OCI-LY1 (cell line): Measurements from ENCODE around the gene POLR1E.

Experiments used
- H2AFZ ChIP-seq: fragments of 200-600 bp; sonication (generic), shearing (Covaris generic); 2 replicates; pipeline ENCODE4 v1.6.0; 2014; ENCODE audit warnings: antibody characterized with exemption, mild to moderate bottlenecking, low read length
- H3F3A ChIP-seq: fragments of 200-600 bp; sonication (generic), shearing (Covaris generic); 2 replicates; pipeline ENCODE4 v1.6.0; 2014; ENCODE audit warnings: mild to moderate bottlenecking, antibody characterized with exemption, low read length, moderate library complexity; ENCODE audit not compliant: insufficient read depth
- H3K27ac ChIP-seq: fragments of 200-600 bp; sonication (generic); 2 replicates; pipeline ENCODE4 v1.5.1; 2014; ENCODE audit warnings: low read length, mixed run types, mild to moderate bottlenecking, low read depth; ENCODE audit not compliant: poor library complexity, severe bottlenecking
- H3K27me3 ChIP-seq: fragments of 200-600 bp; sonication (generic); 2 replicates; pipeline ENCODE4 v1.6.0; 2014; ENCODE audit warnings: antibody characterized with exemption, mild to moderate bottlenecking, low read length, moderate library complexity; ENCODE audit not compliant: insufficient read depth
- H3K36me3 ChIP-seq: fragments of 200-600 bp; sonication (generic); 2 replicates; pipeline ENCODE4 v1.6.1; 2014; ENCODE audit warnings: mild to moderate bottlenecking, antibody characterized with exemption, low read length, moderate library complexity, mixed read lengths; ENCODE audit not compliant: insufficient read depth
- H3K4me1 ChIP-seq: fragments of 200-600 bp; sonication (generic); 2 replicates; pipeline ENCODE4 v1.5.1; 2014; ENCODE audit warnings: mild to moderate bottlenecking, low read length, moderate library complexity; ENCODE audit not compliant: insufficient read depth, severe bottlenecking
- H3K4me2 ChIP-seq: fragments of 200-600 bp; sonication (generic), shearing (Covaris generic); 2 replicates; pipeline ENCODE4 v1.6.1; 2014; ENCODE audit warnings: low read length
- H3K4me3 ChIP-seq: fragments of 200-600 bp; sonication (generic); 2 replicates; pipeline ENCODE4 v1.5.1; 2014; ENCODE audit warnings: low read length, low read depth, mild to moderate bottlenecking, mixed read lengths; ENCODE audit not compliant: poor library complexity, severe bottlenecking
- H3K79me2 ChIP-seq: fragments of 200-600 bp; shearing (Covaris generic); 2 replicates; pipeline ENCODE4 v1.6.1; 2016; ENCODE audit warnings: mixed run types, low read length, mixed read lengths; ENCODE audit not compliant: insufficient read depth
- H3K9ac ChIP-seq: fragments of 200-600 bp; sonication (generic), shearing (Covaris generic); 2 replicates; pipeline ENCODE4 v1.6.1; 2014; ENCODE audit warnings: mild to moderate bottlenecking, low read length, mixed read lengths
- H3K9me2 ChIP-seq: fragments of 200-600 bp; sonication (generic), shearing (Covaris generic); 2 replicates; pipeline ENCODE4 v1.6.1; 2014; ENCODE audit warnings: low read depth, mild to moderate bottlenecking, low read length, mixed read lengths
- H3K9me3 ChIP-seq: fragments of 200-600 bp; shearing (Covaris generic); 2 replicates; pipeline ENCODE4 v1.6.1; 2014; ENCODE audit warnings: low read length, mixed read lengths
- H4K20me1 ChIP-seq: fragments of 200-600 bp; sonication (generic), shearing (Covaris generic); 2 replicates; pipeline ENCODE4 v1.6.0; 2016; ENCODE audit warnings: mild to moderate bottlenecking, low read length; ENCODE audit not compliant: insufficient read depth
- CTCF ChIP-seq: fragments of 200-600 bp; sonication (generic), shearing (Covaris generic); IDR thresholded peaks from 2 replicates; pipeline ENCODE4 v1.5.1; 2017; ENCODE audit warnings: mild to moderate bottlenecking, antibody characterized with exemption, low read length, moderate library complexity, mixed read lengths
- EZH2 ChIP-seq: fragments of 200-600 bp; sonication (generic), shearing (Covaris generic); IDR thresholded peaks from 2 replicates; pipeline ENCODE4 v1.8.0; 2017; ENCODE audit warnings: borderline replicate concordance, mixed run types, mild to moderate bottlenecking, antibody characterized with exemption, low read length, moderate library complexity, mixed read lengths

Gene POLR1E

GRCh38 chr9:37514999-37515398, 29.3 kb downstream of the POLR1E start:
- H3K9ac ChIP-seq: no peak overlapping the region; the same call in 1 of the 2 replicates
- H2AFZ ChIP-seq: no peak overlapping the region
- peaks cover 39% of the 10 kb centered on the region for H3K4me1 ChIP-seq
- TF ChIP-seq EZH2 (no peak), CTCF (no peak)
- no peaks in the 10 kb centered on the region for H3K27me3 ChIP-seq
- H3K36me3 ChIP-seq: peaks cover 20% of the 10 kb centered on the region
- no peaks in the 10 kb centered on the region for H3K9me2 ChIP-seq
- peak overlapping the region; percentile 45 for H3K27ac ChIP-seq
- H3F3A ChIP-seq: no peaks in the 10 kb centered on the region
- H4K20me1 ChIP-seq: no peaks in the 10 kb centered on the region
- no peaks in the 10 kb centered on the region for H3K79me2 ChIP-seq
- H3K9me3 ChIP-seq: no peaks in the 10 kb centered on the region
- H3K4me2 ChIP-seq: no peak overlapping the region; the same call in 1 of the 2 replicates
- H3K4me3 ChIP-seq: no peak overlapping the region

GRCh38 chr9:37515620-37516258, 30.0 kb downstream of the POLR1E start:
- no peaks in the 10 kb centered on the region for H4K20me1 ChIP-seq
- peaks cover 36% of the 10 kb centered on the region for H3K4me1 ChIP-seq
- H3K9me3 ChIP-seq: no peaks in the 10 kb centered on the region
- no peaks in the 10 kb centered on the region for H3K27me3 ChIP-seq
- H3K36me3 ChIP-seq: peaks cover 24% of the 10 kb centered on the region
- H3K79me2 ChIP-seq: no peaks in the 10 kb centered on the region
- no peak overlapping the region for H2AFZ ChIP-seq
- no peaks in the 10 kb centered on the region for H3K9me2 ChIP-seq
- no peaks in the 10 kb centered on the region for H3F3A ChIP-seq
- no peak overlapping the region for H3K4me2 ChIP-seq
- H3K4me3 ChIP-seq: no peak overlapping the region
- no peak overlapping the region; the same call in 1 of the 2 replicates for H3K9ac ChIP-seq
- TF ChIP-seq EZH2: no peak
- TF ChIP-seq CTCF: no peak
- H3K27ac ChIP-seq: peak overlapping the region; percentile 45

- H2AFZ ChIP-seq: no peak overlapping the region
- H3K9me2 ChIP-seq: no peaks in the 10 kb centered on the region
- no peaks in the 10 kb centered on the region for H3K9me3 ChIP-seq
- peaks cover 37% of the 10 kb centered on the region for H3K36me3 ChIP-seq
- no peaks in the 10 kb centered on the region for H4K20me1 ChIP-seq
- no peak for TF ChIP-seq CTCF
- TF ChIP-seq EZH2: no peak
- no peak overlapping the region for H3K4me3 ChIP-seq
- H3K4me2 ChIP-seq: no peak overlapping the region
- H3K4me1 ChIP-seq: peaks cover 16% of the 10 kb centered on the region
- H3K27ac ChIP-seq: no peak overlapping the region
- no peak overlapping the region for H3K9ac ChIP-seq
- no peaks in the 10 kb centered on the region for H3K79me2 ChIP-seq
- H3K27me3 ChIP-seq: no peaks in the 10 kb centered on the region
- H3F3A ChIP-seq: no peaks in the 10 kb centered on the region
Measured at GRCh38 chr9:37517923-37518322, 32.2 kb downstream of the POLR1E start.
